ENCODE data around the gene RARG.

Gene RARG

DNA sequence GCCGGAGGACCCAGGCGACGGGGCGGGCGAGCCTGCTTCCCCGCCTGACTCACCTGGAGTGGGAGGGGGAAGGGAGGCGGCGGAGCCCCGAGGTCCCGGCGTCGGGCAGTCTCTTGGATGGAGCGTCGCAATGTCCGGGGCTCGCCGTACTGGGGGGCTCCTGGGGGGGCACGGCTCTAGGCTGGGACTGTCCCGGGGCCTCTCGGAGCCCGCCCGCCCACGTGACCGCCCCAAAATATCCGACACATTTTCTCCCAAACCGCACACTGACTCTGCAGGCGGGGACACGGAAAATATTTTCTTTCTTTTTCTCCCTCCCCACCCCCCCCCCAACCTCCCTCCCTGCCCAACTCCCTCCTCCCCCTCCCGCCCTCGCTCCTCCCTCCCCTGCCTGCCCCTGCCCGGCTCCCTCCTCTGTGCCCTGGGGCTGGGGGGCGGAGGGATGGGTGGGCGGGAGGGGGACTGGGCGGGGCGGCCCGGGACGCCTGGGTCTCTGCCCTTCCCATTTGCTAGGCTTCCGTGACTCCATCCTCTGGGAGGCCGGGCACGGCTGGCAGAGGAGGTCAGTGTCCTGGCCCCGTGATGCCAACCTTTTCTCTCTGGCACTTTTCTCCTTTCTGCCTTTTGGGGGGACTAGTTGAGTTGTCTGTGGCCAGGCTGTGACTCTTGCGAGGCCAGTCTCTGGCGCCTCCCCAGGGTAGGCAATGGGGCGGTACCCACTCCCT, at the start of gene RARG:
RARG (minus strand) TSS at position 289 of the 725 bp plus-strand sequence. CDS start 4,664 bp downstream, outside the sequence.
- no peak for DNase-seq (ENCODE audit: low read depth)

DNA sequence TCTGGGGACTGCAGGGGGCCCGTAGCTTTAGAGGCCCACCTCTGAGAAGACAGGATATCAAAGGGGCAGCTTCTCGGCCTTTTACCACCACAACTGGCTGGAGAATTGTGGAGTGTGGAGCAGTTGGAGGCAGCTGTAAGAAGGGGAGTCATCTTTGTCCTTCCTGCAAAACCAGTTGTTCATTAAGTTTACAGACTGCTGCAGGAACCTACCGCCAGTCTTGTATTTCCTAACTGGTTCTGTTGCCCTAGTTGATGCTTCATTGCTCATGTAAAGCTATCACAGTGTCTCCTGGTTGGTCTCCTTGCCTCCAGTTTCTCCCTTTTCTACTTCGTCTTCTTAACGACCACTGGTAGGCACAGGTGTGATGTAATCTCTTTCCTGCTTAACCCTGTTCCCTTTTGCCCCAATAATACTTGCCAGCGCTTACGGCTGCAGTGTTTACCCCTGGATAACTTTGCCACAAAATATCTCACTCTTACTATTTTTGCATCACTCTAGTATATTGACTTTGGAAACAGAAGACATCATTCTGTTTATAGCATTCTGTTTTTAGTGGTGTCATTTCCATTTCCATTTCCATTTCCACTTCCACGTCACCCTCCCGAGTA, 48.0 kb upstream of the RARG start:
- no peak for DNase-seq (ENCODE audit: low read depth)

DNA sequence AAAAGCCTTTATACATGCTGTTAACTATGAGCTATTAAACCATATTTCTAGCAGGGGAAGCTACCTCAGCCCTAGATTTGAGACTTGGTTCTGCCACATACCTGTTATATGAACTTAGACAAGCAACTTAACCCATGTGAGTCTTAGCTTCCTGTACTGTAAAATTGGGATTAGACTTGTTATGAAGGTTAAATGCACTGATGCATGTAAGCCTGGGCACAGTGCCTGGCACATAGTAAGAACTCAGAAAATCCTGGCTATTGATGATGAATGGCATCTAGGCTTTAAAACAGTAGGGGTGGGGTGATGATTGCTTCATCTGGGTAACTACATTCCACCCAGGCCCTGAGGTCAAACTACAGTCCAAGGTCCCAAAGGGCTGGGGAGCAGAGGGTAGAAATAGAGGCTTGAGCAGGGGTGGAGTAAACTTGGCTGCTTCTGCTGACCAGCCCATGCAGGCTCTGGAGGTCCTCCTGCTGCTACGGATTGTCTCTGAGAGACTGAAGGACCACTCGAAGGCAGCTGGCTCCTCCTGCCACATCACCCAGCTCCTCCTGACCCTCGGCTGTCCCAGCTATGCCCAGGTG, 47.4 kb upstream of the RARG start:
- no peak for DNase-seq (ENCODE audit: low read depth)

DNA sequence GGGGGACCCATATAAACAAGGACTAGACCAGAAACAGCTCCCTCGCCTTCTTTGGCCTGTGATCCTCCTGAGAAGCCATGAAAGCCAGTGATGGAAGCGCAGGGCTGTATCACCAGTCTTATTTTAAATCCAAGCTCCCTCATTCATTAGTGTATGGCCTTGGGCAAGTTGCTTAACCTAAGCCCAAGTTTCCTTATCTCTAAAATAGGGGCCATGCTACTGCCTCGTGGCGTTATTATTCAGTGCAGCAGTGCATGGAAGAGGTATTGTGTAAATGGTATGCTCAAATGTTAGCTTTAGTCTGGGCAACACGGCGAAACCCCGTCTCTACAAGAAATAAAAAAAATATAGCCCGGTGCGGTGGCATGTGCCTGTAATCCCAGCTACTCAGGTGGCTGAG, 46.0 kb upstream of the RARG start:
- DNase-seq (ENCODE audit: low read depth), result no peak

DNA sequence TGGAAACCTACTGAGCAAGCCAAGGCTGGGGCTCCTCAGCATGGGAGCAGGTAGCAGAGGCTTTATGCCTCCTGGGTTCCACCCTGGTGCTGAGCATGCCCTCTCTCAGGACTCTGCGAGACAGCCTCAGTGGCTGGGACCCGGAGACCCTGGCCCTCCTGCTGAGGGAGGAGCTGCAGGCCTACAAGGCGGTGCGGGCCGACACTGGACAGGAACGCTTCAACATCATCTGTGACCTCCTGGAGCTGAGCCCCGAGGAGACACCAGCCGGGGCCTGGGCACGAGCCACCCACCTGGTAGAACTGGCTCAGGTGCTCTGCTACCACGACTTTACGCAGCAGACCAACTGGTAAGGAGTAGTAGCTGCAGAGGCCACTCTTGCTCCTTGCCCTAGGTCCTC, 44.5 kb upstream of the RARG start:
- no peak for DNase-seq (ENCODE audit: low read depth)

DNA sequence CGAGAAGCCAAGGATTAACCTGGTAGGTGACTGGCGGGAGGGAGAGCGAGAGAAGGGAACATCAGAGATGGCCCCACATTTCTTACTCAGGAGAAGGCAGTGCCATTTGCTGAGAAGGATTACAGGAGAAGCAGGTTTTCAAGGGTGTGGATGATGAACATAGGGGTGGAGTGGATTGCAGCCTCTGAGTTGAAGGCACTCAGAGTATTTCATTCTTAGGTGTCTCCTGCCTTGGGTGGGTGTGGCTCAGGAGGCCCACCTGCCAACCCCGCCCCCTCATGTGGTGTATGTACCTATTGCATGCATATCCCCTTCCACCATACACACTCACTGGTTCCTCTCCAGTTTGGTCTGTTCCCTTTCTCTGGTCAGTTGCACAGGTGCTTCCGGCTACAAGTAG, 42.4 kb upstream of the RARG start:
- DNase-seq (ENCODE audit: low read depth), result no peak

DNA sequence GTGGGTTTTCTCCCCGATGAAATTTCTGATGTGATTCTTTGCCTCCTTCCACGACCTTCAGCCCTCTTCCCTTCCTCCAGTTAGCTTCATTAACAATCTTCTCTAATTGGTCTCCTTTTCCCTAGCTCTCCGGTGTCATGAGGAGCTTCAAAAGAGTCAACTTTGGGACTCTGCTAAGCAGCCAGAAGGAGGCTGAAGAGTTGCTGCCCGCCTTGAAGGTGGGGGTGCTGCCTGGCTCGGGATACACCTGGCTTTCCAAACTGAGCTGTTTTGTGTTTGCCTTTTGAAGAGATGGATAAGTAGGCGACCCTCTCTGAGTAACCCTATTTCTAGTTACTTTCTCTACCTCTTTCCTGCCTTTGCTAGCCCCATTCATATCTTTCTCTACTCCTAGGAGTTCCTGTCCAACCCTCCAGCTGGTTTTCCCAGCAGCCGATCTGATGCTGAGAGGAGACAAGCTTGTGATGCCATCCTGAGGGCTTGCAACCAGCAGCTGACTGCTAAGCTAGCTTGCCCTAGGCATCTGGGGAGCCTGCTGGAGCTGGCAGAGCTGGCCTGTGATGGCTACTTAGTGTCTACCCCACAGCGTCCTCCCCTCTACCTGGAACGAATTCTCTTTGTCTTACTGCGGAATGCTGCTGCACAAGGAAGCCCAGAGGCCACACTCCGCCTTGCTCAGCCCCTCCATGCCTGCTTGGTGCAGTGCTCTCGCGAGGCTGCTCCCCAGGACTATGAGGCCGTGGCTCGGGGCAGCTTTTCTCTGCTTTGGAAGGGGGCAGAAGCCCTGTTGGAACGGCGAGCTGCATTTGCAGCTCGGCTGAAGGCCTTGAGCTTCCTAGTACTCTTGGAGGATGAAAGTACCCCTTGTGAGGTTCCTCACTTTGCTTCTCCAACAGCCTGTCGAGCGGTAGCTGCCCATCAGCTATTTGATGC, 36.9 kb upstream of the RARG start:
- DNase-seq (ENCODE audit: low read depth), result no peak

DNA sequence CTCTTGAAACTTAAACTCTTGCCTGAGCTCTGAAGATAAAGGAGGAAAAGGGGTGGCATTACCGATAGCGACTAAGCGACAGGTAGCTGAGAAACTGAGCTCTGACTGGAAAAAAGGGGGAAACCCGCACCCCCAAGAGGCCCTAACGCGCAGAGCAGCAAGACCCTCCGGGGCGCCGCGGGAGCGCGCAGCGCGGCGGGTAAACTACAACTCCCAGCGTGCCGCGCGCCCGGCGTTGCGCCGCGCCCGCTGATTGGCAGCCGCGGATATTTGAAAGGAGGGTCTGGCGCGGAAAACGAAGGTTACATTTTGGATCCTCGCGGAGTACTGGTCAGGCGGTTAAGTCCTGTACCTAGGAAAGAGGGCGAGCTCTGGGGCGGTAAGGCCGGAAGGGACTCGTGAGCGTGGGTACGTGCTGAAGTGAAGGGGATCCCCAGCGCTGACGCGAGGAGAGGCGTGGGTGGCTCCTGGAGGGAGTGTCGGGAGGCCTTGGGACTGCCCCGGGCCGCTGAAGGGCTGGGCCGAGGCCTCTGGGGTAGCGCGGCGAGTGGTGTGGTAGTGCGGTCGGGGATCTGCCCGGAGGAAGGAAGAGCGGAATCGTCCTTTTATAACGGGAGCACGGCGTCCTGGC, 36.1 kb upstream of the RARG start, which contains the start of gene ESPL1:
ESPL1 (plus strand) TSS at position 301 of the 631 bp plus-strand sequence. CDS start 468 bp downstream, outside the sequence.
- peak; percentile 62 for DNase-seq (ENCODE audit: low read depth)

DNA sequence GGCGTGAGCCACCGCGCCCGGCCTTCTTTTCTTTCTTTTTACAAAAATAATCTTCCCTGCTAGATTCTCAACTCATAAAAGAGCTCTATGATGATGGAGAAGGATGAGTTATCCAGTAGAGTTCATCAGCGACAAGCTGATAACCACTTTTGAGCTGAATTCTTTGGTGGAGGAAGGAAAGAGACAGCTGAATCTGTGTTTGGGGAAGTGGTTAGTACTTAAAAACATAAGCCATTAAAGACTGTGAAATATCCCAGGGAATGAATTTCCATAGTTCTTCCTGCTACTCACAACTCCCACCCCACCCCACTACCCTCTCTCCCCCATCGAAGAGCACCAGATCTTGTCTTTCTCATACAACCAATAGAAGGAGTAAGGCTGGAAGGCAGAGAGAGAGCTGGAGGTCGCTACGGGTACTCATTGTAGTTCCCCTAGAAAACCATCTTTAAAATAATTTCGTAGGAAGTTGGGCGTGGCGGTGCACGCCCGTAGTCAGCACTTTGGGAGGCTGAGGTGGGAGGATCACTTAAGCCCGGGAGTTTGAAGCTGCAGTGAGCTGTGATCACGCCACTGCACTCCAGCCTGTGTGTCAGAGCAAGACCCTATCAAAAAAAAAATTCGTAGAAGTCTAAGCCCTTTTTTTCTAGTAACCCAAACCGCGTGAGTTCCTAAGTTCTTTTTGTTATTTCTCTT, 35.4 kb upstream of the RARG start:
- no peak for DNase-seq (ENCODE audit: low read depth)

DNA sequence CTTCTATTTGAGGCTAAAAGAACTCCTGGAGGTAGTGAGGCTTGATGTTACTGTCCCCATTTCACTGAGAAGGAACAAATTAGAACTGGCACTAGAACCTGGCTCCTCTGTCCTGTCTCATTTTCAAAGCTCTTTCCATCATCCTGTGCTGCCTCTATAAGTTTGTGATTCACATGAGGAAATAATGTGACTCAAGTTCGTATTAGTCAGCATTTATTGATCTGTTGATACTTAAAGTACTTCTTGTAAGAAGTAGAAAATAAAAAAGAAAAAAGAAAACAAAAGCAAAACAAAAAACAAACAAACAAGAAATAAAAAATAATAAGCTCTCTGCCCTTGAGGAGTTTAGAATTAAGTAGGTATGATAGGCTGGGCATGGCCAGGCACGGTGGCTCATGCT, 33.8 kb upstream of the RARG start:
- DNase-seq (ENCODE audit: low read depth), result no peak

DNA sequence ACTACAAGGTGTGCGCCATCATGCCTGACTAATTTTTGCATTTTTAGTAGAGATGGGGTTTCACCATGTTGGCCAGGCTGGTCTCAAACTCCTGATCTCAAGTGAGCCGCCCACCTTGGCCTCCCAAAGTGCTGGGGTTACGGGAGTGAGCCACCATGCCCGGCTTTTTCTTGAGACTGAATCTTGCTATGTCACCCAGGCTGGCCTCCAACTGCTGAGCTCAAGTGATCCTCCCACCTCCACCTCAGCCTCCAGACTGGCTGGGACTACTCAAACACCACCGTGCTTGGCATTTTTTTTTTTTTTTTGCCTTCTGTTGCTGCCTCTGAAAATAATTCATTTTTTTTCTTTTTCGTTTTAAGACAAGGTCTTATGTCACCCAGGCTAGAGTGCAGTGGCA, 27.9 kb upstream of the RARG start:
- no peak for DNase-seq (ENCODE audit: low read depth)

DNA sequence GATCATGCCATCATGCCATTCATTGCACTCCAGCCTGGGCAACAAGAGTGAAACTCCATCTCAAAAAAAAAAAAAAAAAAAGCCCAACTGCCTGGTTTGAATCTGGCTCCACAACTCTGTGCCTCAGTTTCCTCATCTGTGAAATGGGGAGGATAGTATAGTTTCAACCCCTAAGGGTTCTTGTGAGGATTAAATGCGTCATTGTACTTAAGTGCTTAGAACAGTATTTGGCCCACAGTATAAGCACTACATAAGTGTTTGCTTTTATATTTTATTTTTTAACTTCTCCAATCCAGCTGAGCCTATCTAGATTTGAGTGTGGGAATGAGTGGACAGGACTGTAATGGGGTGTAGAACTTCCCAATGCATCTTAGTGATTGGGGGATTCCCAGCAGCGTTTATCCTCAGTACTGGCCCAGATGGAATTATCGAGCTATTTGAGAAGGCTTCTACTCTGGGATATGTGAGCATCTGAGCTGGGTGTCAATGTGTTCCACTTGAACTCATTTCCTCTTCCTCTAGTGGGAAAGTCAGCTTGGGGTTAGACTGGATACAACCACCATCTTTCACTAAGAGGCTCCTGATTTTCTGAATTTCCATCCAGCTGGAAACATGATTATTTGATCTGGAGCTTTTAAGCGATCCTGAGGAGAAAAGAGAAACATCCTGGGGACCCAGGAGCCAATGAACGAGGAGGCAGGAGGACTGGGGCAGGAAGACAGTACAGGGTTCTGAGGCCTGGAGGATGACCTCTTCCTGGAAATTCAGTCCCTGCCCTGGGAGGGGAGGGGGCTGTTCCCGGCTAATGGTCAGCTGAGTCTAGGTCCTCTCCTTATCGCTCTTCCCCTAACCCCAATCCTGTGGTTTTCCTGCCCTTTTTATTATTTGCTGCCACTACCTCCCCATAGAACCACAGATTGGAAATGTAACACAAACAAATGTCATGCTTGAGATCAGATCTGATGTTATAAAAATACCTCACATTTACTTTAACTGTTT, 26.8 kb upstream of the RARG start:
- DNase-seq (ENCODE audit: low read depth), result no peak

DNA sequence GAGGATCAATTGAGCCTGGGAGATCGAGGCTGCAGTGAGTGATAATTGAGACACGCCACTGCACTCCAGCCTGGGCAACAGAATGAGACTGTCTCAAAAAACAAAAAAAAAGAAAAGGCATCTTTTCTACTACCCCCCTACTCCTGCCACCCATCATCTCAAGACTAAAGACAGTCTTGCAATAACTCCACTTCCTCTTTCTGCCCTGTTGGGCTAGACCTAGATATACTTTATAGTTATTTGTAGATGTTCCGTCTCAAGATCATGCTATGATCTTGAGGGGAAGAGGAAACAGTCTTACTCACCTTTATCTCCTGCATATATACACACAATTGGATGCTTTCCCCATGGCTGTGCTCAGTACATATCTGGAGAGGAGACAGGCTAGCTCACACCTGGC, 24.0 kb upstream of the RARG start:
- no peak for DNase-seq (ENCODE audit: low read depth)

DNA sequence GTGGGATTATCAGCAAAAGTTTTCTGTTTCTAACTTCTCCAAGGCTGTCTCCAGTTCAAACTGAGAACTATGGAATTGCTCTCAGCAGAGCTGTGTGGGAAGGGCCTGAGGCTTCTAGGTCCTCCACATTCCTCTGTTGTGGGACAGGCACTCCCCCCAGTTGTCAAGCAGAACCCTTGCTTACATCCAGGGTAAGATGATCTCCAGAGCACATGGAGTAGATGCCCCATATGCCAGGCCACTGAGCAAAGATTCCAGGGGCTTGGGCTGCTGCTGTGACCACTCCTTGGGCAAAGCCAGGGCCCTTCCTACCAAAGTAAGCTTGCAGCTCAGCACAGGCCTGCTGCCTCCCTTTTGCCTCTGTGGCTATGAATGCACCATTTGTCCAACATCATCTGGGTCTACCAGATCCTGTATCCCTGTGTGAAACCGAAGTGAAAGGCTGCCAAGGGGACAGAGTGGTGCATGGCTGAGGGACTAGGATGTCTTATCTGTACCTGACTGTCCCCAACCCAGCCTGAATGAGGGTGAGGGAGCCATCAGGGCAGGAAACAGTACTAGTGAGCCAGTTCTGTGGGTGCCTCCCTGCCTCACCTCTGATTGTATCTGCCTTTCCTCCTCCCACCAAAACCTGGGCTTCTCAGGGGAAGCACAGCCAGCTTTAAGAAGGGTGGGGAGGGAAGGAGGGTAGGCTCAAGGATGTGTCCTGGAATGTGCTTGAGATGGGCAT, 23.0 kb upstream of the RARG start:
- DNase-seq (ENCODE audit: low read depth), result no peak

DNA sequence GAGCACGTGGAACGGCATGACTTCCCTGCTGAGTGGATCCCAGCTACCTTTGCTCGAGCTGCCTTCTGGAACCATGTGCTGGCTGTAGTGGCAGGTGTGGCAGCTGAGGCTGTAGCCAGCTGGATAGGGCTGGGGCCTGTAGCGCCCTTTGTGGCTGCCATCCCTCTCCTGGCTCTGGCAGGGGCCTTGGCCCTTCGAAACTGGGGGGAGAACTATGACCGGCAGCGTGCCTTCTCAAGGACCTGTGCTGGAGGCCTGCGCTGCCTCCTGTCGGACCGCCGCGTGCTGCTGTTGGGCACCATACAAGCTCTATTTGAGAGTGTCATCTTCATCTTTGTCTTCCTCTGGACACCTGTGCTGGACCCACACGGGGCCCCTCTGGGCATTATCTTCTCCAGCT, 21.3 kb upstream of the RARG start:
- no peak for DNase-seq (ENCODE audit: low read depth)

DNA sequence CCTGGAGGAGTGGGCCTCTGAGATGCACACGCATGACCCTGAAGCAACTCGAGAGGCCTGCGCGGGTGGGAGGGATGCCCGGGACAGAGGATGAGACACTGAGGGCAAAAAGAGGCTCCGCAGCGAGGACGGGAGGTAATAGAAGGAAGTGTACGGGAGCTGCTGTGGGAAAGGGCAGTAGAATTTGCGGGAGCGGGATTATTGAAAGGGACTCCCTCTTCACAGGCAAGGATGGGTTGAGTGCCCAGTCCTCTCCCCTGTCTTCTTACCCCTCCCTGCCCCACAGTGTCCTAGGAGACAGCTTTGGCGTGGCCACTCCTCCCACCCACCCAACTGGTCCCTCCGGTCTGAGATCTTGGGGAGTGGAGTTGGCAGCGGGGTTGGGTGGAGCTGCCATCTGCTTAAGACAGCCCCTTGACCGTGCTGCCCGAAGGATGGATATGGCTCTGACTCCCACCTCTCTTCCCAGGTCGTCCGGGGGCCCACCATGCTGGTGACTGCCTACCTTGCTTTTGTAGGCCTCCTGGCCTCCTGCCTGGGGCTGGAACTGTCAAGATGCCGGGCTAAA, 20.4 kb upstream of the RARG start:
- no peak for DNase-seq (ENCODE audit: low read depth)

DNA sequence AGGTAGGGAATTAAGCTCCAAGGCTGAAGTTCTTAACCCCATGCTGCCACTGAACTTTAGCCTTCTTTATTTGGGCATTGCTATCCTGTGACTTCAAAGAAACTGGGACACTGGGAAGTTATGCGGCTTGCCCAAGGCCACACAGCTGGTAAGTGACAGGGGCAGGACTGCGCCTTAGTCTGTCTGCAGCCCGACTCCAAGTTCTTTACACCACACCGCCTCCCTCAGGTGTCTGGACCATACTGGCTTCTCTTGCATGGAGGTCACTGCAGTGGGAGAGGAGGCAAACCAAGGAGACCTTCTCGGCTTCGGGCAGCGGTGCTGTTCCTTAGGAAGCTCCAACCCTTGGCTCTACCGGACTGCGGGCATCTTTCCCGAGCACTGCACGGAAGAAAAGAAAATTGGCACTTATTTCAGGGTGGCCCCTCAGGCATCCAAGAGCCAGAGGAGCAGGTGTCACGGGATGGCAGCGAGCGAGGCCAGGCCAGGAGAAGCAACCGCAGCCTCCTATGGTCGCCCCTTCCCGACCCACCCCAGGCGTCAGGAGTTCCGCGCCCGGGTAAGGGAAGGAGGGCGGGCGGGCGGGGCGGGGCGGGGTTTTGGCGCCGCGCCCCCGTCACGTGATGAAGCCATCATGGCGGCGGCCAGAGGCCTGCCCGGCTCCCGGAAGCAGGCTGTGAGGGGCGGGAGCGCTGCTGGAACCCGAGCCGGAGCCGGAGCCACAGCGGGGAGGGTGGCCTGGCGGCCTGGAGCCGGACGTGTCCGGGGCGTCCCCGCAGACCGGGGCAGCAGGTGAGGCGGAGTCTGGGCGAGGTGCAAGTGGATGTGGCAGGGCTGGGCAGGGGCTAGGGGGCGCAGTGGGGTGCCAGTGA, 19.7 kb upstream of the RARG start:
- peak; percentile 41 for DNase-seq (ENCODE audit: low read depth)

DNA sequence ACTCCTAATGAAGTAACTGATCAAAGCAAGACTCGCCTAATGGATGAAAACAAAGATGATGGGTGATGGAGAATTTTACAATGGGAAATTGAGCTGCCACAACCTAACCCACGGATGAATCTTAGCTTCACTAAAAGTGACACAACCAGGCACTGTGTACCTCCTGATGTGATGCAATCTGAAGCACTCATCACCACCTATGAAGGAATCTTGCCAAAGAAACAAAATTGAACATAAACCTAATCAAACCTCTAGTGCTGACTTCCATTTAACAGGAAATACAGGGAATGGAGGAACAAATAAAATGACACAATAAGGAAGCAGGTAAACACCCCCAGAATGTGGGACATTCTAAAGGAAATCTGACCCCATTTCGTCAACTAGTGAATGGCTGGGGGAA, 13.3 kb upstream of the RARG start:
- no peak for DNase-seq (ENCODE audit: low read depth)
